Common myeloid progenitor, CD34-positive (primary cell): Measurements from ENCODE around the gene NPY5R. TPM values are rescaled to one million over a fixed set of nuclear protein-coding genes. Genes with fewer than 3 reads are reported as not detected.
A peak's percentile ranks its signal among the peaks of the same experiment; 100 is the strongest.

Experiments used
- CTCF ChIA-PET: fragments of 350-600 bp; sonication (Branson Sonifier 250); formaldehyde crosslinking; loops from one replicate; lab custom pipeline; 2021; ENCODE audit warnings: antibody characterized with exemption; lab: Charles Lee
- POLR2A ChIA-PET: fragments of 350-600 bp; sonication (Branson Sonifier 250); formaldehyde crosslinking; loops from one replicate; lab custom pipeline; 2021; ENCODE audit warnings: antibody characterized with exemption; lab: Charles Lee
- DNase-seq, 3 donors: peaks; one replicate each; pipeline versions ENCODE4 v3.0.0 to v3.0.0-alpha.2; 2013
- H3K27ac ChIP-seq, 2 experiments: 1 replicate in 1 of 2; 2 replicates in 1 of 2; pipeline ENCODE4 v1.7.0; 2013; ENCODE audit warnings: inconsistent platforms in 2 of 2, low read length in 2 of 2, mild to moderate bottlenecking in 2 of 2, low read depth in 1 of 2, moderate library complexity in 1 of 2; ENCODE audit not compliant: severe bottlenecking in 2 of 2, insufficient read depth in 1 of 2, poor library complexity in 1 of 2
- H3K27me3 ChIP-seq, 5 experiments: replicated peaks in 2 of 5; 1 replicate in 3 of 5; 2 replicates in 2 of 5; pipeline versions ENCODE4 v1.6.1 to v1.7.0; 2013; ENCODE audit warnings: low read length in 4 of 5, mild to moderate bottlenecking in 2 of 5, moderate library complexity in 2 of 5, inconsistent platforms in 1 of 5; ENCODE audit not compliant: insufficient read depth in 5 of 5, control insufficient read depth in 4 of 5
- H3K36me3 ChIP-seq, 4 experiments: 1 replicate in 2 of 4; 2 replicates in 2 of 4; pipeline versions ENCODE4 v1.6.1 to v1.7.0; 2013; ENCODE audit warnings: low read length in 3 of 4, control low read depth in 1 of 4, mild to moderate bottlenecking in 1 of 4; ENCODE audit not compliant: control insufficient read depth in 4 of 4, insufficient read depth in 4 of 4
- H3K4me1 ChIP-seq, 4 experiments: 1 replicate in 3 of 4; 2 replicates in 1 of 4; pipeline versions ENCODE4 v1.6.1 to v1.7.1; 2013; ENCODE audit warnings: low read length in 3 of 4, mild to moderate bottlenecking in 3 of 4, control low read depth in 1 of 4, inconsistent platforms in 1 of 4, moderate library complexity in 1 of 4; ENCODE audit not compliant: control insufficient read depth in 4 of 4, insufficient read depth in 4 of 4; ENCODE audit errors: control extremely low read depth in 1 of 4
- H3K4me3 ChIP-seq, 7 experiments: 1 replicate in 4 of 7; 2 replicates in 3 of 7; pipeline versions ENCODE4 v1.5.1 to v1.7.0; 2013; ENCODE audit warnings: mild to moderate bottlenecking in 7 of 7, low read length in 6 of 7, moderate library complexity in 6 of 7, inconsistent platforms in 2 of 7, low read depth in 2 of 7, control low read depth in 1 of 7; ENCODE audit not compliant: insufficient read depth in 4 of 7, control insufficient read depth in 1 of 7; ENCODE audit errors: extremely low read depth in 1 of 7
- H3K9me3 ChIP-seq, 5 experiments: 1 replicate in 4 of 5; 2 replicates in 1 of 5; pipeline versions ENCODE4 v1.6.1 to v1.7.1; 2013; ENCODE audit warnings: low read length in 4 of 5, mild to moderate bottlenecking in 2 of 5, inconsistent platforms in 1 of 5, low read depth in 1 of 5, moderate library complexity in 1 of 5; ENCODE audit not compliant: control insufficient read depth in 4 of 5, insufficient read depth in 2 of 5; ENCODE audit errors: control extremely low read depth in 1 of 5
- WGBS: methylation state at CpG from one replicate; pipeline ENCODE4 v1.1.5; 2013; ENCODE audit not compliant: insufficient coverage; 5-methylcytosine and 5-hydroxymethylcytosine counted together
- polyA plus RNA-seq: library from polyadenylated mRNA; unstranded; fragments of 120-200 nt; gene quantifications from one replicate; pipeline ENCODE4 v1.2.1, GENCODE V29; 2013

NPY5R gene
- not detected for polyA plus RNA-seq

DNA sequence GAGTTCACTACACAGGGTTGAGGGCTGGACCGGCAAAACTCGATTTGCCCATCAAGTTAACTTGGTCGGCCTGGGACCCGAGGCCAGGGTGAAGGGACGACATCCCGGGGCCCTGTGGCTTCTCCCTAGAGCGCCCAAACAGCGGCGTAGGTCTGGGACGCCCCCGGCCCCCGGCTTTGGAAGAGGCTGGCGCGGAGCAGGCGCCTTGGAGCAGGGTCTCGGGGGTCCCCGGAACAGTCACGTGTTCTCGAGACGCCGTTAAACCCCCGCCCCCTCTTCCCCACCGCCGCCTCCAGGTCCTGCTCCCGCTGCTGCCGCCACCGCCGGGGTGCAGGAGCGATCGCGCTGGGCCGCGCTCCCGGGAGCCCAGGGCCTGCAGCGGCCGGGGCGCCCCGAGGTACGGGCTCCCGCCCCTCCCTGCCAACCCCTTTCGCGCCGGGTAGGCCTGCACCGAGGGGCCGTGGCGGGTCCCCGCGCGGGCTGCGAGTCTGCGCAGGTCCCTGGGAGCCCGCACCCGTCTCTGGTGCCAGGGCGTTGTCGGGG lies at the start of gene NPY5R:
TSS of gene NPY5R (plus strand) at position 289 of the 543 bp plus-strand sequence. CDS start 6,382 bp downstream, outside the sequence.
- peak in 1 of 3 donors; percentile 4 for DNase-seq
- Histone ChIP-seq H3K4me3 (peak within 1 kb of the TSS in 3 of 7 experiments; percentile 26 to 46 (median 36)), H3K9me3 (peaks cover 0 to 2% (median 0%) of the 10 kb centered on the region in 5 experiments), H3K36me3 (no peaks in the 10 kb centered on the region), H3K27ac (no peak within 1 kb of the TSS), H3K4me1 (peaks cover 0 to 11% (median 5%) of the 10 kb centered on the region in 4 experiments), H3K27me3 (peaks cover 19 to 75% (median 26%) of the 10 kb centered on the region in 5 experiments)
- ChIA-PET POLR2A (no interaction called here), CTCF (interaction anchor here (2.9 kb wide), 1 partner anchor 11 kb away, joined by 8 read pairs; the partner anchor contains the start of gene NPY1R)
- WGBS = 2% methylated on average over 45 of the region's 55 CpGs

DNA sequence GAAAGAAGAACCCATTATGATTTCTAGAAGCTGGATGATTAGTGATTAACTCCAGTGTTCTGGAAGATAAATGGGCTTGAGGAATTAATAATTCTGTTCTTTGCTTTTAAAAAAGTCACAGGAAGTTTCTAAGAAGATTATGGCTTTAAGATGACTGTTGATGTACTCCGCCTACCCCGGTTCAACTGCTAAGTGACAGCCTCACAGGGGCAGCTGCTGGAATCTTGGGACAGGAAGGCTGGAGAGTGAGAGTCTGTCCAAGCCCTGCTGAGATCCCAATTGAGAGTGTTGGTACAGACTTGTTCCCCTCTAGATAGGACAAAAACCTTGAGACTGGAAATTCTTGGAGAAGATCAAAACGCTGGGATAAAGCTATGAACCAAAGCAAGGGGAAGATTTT lies 48.6 kb upstream of the NPY5R start:
- 80% methylated on average over 3 of the region's 3 CpGs for WGBS
- DNase-seq = no peak
- Histone ChIP-seq H3K4me1 (no peaks in the 10 kb centered on the region), H3K27ac (no peak overlapping the region), H3K9me3 (no peaks in the 10 kb centered on the region), H3K27me3 (no peaks in the 10 kb centered on the region), H3K36me3 (no peaks in the 10 kb centered on the region), H3K4me3 (no peak overlapping the region)
- ChIA-PET POLR2A (no interaction called here), CTCF (no interaction called here)

DNA sequence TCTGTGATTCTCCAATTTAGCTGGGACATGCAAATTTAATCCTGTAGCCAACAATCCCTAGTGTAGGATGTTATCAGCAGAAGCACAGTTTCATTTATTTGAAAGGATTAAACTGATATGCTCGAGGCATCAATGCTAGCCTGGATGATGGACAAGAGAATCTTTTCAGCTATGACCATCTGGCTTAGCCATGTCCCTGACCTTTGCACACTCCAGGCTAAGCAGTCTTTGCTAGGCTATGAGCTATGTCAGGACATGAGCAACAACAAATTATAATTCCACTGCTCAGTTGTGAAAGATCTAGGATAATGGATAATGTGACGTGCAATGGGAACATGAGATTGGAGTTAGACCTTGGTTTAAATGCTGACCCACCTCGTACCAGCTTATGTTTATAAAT lies 43.2 kb upstream of the NPY5R start:
- WGBS = 89% methylated on average over 3 of the region's 3 CpGs
- Histone ChIP-seq H3K36me3 (no peaks in the 10 kb centered on the region), H3K4me3 (no peak overlapping the region), H3K9me3 (no peaks in the 10 kb centered on the region), H3K4me1 (no peaks in the 10 kb centered on the region), H3K27ac (no peak overlapping the region), H3K27me3 (no peaks in the 10 kb centered on the region)
- no peak for DNase-seq
- CTCF ChIA-PET = no interaction called here
- POLR2A ChIA-PET = no interaction called here

DNA sequence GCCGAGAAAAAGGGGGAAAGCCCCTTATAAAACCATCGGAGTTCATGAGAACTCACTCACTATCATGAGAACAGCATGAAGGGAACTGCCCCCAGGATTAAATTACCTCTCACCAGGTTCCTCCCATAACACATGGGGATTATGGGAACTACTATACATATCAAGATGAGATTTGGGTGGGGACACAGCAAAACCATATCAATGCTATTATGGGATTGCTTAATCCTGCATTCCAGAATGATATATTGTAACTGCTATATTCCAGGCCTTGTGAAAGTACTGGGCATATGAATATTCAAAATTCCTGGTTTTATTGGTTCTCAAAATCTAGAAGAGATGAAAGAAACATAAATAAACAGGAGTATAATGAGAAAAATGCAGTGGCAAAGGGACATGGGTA lies 40.6 kb upstream of the NPY5R start:
- Histone ChIP-seq H3K4me3 (no peak overlapping the region), H3K36me3 (no peaks in the 10 kb centered on the region), H3K27me3 (no peaks in the 10 kb centered on the region), H3K9me3 (no peaks in the 10 kb centered on the region), H3K27ac (no peak overlapping the region), H3K4me1 (no peaks in the 10 kb centered on the region)
- WGBS = no CpG with 5 or more reads among the region's 2 CpGs
- ChIA-PET CTCF (no interaction called here), POLR2A (no interaction called here)
- DNase-seq = no peak

DNA sequence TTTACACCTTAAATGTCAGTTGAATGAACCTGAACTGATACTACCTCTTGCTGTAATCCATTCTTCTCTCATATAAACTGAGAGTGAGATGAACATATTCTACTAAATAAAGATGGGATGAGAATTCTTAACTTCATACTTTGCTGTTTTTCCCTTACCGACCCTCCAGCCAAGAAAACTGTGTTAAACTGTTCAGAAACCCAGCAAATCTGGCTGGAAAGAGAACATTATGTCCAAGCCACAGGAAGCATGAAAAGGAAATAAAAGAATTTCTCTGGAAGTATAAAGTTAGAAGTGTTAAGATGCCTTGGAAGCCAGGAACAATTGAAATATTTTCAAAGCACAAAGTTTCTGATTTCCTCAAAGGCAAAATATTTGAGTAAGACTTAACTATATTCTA lies 34.2 kb upstream of the NPY5R start:
- Histone ChIP-seq H3K4me3 (no peak overlapping the region), H3K27ac (no peak overlapping the region), H3K27me3 (no peaks in the 10 kb centered on the region), H3K36me3 (no peaks in the 10 kb centered on the region), H3K4me1 (no peaks in the 10 kb centered on the region), H3K9me3 (no peaks in the 10 kb centered on the region)
- WGBS = 89% methylated on average over 1 of the region's 1 CpG
- DNase-seq = no peak
- CTCF ChIA-PET = no interaction called here
- POLR2A ChIA-PET = no interaction called here

DNA sequence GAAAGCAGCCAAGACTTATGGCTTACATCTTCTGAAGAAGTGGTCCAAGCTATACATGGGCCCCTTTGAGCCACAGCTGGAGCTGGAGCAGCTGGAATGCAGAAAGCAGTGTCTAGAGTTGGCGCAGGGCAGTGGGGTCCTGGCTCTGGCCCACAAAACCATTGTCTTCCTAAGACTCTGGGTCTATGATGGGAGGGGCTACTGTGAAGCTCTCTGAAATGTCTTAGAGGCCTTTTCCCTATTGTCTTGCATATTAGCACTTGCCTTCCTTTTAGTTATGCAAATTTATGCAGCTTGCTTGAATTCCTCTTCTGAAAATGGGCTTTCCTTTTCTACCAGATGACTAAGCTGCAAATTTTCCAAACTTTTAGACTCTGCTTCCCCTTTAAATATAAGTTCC lies 26.6 kb upstream of the NPY5R start:
- no peak for DNase-seq
- WGBS = 10% methylated on average over 1 of the region's 1 CpG
- POLR2A ChIA-PET = no interaction called here
- CTCF ChIA-PET = interaction anchor here (0.6 kb wide), 1 partner anchor 585 kb away, joined by 3 read pairs; no protein-coding TSS in a partner anchor
- Histone ChIP-seq H3K36me3 (no peaks in the 10 kb centered on the region), H3K9me3 (peaks cover 0 to 12% (median 4%) of the 10 kb centered on the region in 5 experiments), H3K27me3 (no peaks in the 10 kb centered on the region), H3K27ac (no peak overlapping the region), H3K4me3 (no peak overlapping the region), H3K4me1 (no peaks in the 10 kb centered on the region)

DNA sequence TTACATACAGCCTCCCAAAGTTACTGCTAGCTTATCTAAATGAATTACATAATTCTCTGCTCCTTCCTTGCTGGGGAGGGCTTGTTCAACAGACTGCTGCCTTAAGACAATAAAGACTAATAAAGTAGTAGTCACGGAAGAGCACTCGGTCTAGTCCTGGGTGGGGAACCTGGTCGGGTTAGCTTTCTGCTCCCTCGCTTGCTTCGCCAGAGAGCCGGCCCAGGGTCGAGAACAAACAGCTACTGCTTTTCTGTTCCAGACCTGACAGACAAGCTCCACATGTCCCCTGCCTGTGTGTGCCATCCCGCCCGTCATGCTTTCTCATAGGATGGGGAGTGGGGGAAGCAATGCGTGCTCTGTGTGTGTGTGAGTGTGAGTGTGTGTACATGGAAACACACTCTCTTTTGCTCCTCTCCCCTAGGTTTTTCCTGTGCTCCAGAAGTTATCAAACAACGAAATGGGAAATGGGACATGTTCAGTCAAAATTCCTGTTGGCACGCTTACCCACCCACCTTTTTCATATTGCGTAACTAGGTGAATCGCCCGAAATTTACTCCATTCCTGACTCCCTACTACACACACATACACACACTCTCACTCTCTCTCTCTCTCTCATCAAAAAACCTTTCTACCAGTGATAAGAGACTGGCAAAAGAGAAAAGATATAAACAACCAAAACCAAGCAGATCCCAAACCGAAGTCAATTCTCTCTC lies 12.6 kb upstream of the NPY5R start:
- ChIA-PET CTCF (interaction anchor here (2.2 kb wide), 1 partner anchor 833 kb away, joined by 8 read pairs; no protein-coding TSS in a partner anchor), POLR2A (no interaction called here)
- Histone ChIP-seq H3K9me3 (no peaks in the 10 kb centered on the region), H3K27ac (no peak overlapping the region), H3K27me3 (peaks cover 13 to 67% (median 21%) of the 10 kb centered on the region in 5 experiments), H3K36me3 (no peaks in the 10 kb centered on the region), H3K4me3 (peak overlapping the region in 1 of 7 experiments; percentile 77), H3K4me1 (peaks cover 0 to 16% (median 14%) of the 10 kb centered on the region in 4 experiments)
- 52% methylated on average over 15 of the region's 16 CpGs for WGBS
- peak in 1 of 3 donors; percentile 1 for DNase-seq
